Stomach (tissue), 9 donors: ENCODE data around the gene EPO. TPM values are rescaled to one million over a fixed set of nuclear protein-coding genes. Genes with fewer than 3 reads are reported as not detected.

Experiments
- DNase-seq, 2 donors: peaks; one replicate each; pipeline versions ENCODE4 v3.0.0 to v3.0.0-alpha.2; 2013 to 2019
- H3K27ac ChIP-seq, 5 donors: fragments of 200-600 bp in 4 of 5; sonication (generic) in 4 of 5; one replicate each; pipeline ENCODE4 v1.5.1; 2013 to 2019; ENCODE audit warnings: mild to moderate bottlenecking in 1 of 5, moderate library complexity in 1 of 5
- H3K27me3 ChIP-seq, 3 donors: fragments of 200-600 bp; sonication (generic); one replicate each; pipeline ENCODE4 v1.5.1; 2017 to 2019; ENCODE audit warnings: mixed run types in 1 of 3
- H3K36me3 ChIP-seq, 4 donors: fragments of 200-600 bp; sonication (generic); 1 replicate in 3 of 4; 2 replicates in 1 of 4; pipeline ENCODE4 v1.5.1; 2016 to 2019
- H3K4me1 ChIP-seq, 4 donors: fragments of 200-600 bp; sonication (generic); one replicate each; pipeline ENCODE4 v1.5.1; 2016 to 2019
- H3K4me3 ChIP-seq, 4 donors: fragments of 200-600 bp; sonication (generic) in 3 of 4; one replicate each; pipeline ENCODE4 v1.5.1; 2016 to 2019; ENCODE audit warnings: mild to moderate bottlenecking in 1 of 4
- H3K9me3 ChIP-seq, 4 donors: fragments of 200-600 bp; sonication (generic); one replicate each; pipeline ENCODE4 v1.5.1; 2016 to 2019
- EP300 ChIP-seq: sonication (generic); formaldehyde crosslinking; IDR thresholded peaks from one replicate; pipeline ENCODE4 v1.6.1; 2017; ENCODE audit warnings: antibody characterized with exemption
- POLR2A ChIP-seq, 4 donors: fragments of 450-650 bp; IDR thresholded peaks; one replicate each; pipeline ENCODE4 v1.6.1; 2016; ENCODE audit warnings: antibody characterized with exemption in 4 of 4, control low read depth in 2 of 4, mild to moderate bottlenecking in 1 of 4, moderate library complexity in 1 of 4
- POLR2AphosphoS5 ChIP-seq, 3 donors: sonication (generic); formaldehyde crosslinking; IDR thresholded peaks; one replicate each; pipeline ENCODE4 v1.6.1; 2016; ENCODE audit warnings: antibody characterized with exemption in 3 of 3
- WGBS, 5 donors: extraction: QIAGEN DNeasy Blood & Tissue Kit in 3 of 5; methylation state at CpG; one replicate each; pipeline versions ENCODE4 v1.1.5 to v1.1.7; 2013 to 2018; 5-methylcytosine and 5-hydroxymethylcytosine counted together
- intact Hi-C: fragments of 100-400 bp; cut with DNase I; formaldehyde crosslinking; loops from one replicate; pipeline ENCODE4 v1.15.1; 2023; ENCODE audit warnings: low total_unique reads
- polyA plus RNA-seq, 3 donors: library from polyadenylated mRNA; stranded (reverse); fragments of 200-250 nt; gene quantifications; one replicate each; pipeline ENCODE4 v1.2.3, GENCODE V29; 2013
- total RNA-seq, 5 donors: library from RNA; depleted of rRNA; stranded (reverse); fragments of >200 nt; gene quantifications; one replicate each; pipeline versions ENCODE4 v1.1.0 to v1.2.3, GENCODE V29; 2014 to 2016
- TF ChIP-seq, protein P1 (sequence below), 7 experiments: fragments of 450-650 bp in 4 of 7; fragments of 200-600 bp in 3 of 7; sonication (generic) in 3 of 7; IDR thresholded peaks; one replicate each; pipeline ENCODE4 v1.5.1; 2016 to 2019; ENCODE audit warnings: antibody characterized with exemption in 7 of 7, control low read depth in 2 of 7, mild to moderate bottlenecking in 1 of 7
- donor health status: healthy with polysubstance abuse.
- donor health status: Bipolar disorder and iron deficiency.
- donor health status: healthy.

Gene EPO
- total and polyA plus RNA-seq, 8 donors = not detected

DNA sequence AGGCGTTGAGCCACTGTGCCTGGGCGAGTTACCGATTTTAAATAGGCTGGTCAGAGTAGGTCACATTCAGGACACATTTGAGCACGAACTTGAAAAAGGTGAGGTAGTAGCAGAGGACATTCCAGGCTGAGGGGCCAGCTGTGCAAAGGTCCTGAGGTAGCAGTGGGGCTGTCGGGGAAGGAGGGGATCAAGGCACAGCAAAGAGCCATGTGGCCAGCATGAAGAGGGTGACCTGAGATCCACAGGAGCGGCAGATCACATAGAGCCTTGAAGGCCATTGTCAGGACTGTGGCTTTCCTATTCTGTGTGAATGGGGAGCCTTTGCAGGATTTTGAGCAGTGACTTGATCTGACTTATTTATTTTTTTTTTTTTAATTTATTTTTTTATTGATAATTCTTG, 19.7 kb downstream of the EPO start:
- DNase-seq = no peak
- TF ChIP-seq POLR2A (IDR thresholded peaks at IDR 0.05) = no peak
- no peak for TF ChIP-seq POLR2AphosphoS5 (IDR thresholded peaks at IDR 0.05)
- TF ChIP-seq, protein P1, sequence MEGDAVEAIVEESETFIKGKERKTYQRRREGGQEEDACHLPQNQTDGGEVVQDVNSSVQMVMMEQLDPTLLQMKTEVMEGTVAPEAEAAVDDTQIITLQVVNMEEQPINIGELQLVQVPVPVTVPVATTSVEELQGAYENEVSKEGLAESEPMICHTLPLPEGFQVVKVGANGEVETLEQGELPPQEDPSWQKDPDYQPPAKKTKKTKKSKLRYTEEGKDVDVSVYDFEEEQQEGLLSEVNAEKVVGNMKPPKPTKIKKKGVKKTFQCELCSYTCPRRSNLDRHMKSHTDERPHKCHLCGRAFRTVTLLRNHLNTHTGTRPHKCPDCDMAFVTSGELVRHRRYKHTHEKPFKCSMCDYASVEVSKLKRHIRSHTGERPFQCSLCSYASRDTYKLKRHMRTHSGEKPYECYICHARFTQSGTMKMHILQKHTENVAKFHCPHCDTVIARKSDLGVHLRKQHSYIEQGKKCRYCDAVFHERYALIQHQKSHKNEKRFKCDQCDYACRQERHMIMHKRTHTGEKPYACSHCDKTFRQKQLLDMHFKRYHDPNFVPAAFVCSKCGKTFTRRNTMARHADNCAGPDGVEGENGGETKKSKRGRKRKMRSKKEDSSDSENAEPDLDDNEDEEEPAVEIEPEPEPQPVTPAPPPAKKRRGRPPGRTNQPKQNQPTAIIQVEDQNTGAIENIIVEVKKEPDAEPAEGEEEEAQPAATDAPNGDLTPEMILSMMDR (IDR thresholded peaks at IDR 0.05) = no peak
- TF ChIP-seq EP300 = no peak
- Histone ChIP-seq H3K36me3 (no peaks in the 10 kb centered on the region), H3K27ac (no peak overlapping the region), H3K4me3 (no peak overlapping the region), H3K4me1 (no peaks in the 10 kb centered on the region), H3K9me3 (no peaks in the 10 kb centered on the region), H3K27me3 (peaks cover 0 to 8% (median 0%) of the 10 kb centered on the region in 3 donors)
- intact Hi-C loops = no loop called here
- WGBS, 5 donors = 89 to 94% (median 92%) methylated on average over 6 of the region's 6 CpGs; no CpG with 5 or more reads in 2 of the 5 donors

DNA sequence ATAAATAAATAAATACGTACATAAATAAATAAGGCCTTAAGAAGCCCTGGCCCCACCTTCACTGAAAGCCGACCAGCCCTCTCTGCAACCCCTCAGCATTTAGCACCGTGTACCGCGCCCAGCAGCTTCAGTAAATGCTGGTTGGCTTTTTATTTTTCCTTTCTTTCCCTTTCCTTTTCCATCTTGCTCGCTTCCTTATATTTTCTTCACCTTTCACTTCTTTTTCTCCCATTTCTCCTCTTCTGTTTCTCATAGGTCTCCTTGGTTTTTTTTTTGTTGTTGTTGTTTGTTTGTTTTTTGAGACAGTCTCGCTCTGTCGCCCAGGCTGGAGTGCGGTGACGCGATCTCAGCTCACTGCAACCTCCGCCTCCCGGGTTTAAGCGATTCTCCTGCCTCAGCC, 24.3 kb downstream of the EPO start:
- H3K36me3 ChIP-seq = no peaks in the 10 kb centered on the region
- no peak for DNase-seq
- TF ChIP-seq, protein P1 (IDR thresholded peaks at IDR 0.05) = no peak
- TF ChIP-seq POLR2A (IDR thresholded peaks at IDR 0.05) (no peak), EP300 (no peak), POLR2AphosphoS5 (IDR thresholded peaks at IDR 0.05) (no peak)
- 82 to 95% (median 89%) methylated on average over 14 of the region's 14 CpGs for WGBS, 5 donors
- H3K4me3 ChIP-seq = peak overlapping the region in 2 of 4 donors; percentile 39 to 44
- peaks cover 0 to 50% (median 0%) of the 10 kb centered on the region in 3 donors for H3K27me3 ChIP-seq
- no peaks in the 10 kb centered on the region for H3K9me3 ChIP-seq
- intact Hi-C loops = no loop called here
- H3K4me1 ChIP-seq = no peaks in the 10 kb centered on the region
- H3K27ac ChIP-seq = no peak overlapping the region

DNA sequence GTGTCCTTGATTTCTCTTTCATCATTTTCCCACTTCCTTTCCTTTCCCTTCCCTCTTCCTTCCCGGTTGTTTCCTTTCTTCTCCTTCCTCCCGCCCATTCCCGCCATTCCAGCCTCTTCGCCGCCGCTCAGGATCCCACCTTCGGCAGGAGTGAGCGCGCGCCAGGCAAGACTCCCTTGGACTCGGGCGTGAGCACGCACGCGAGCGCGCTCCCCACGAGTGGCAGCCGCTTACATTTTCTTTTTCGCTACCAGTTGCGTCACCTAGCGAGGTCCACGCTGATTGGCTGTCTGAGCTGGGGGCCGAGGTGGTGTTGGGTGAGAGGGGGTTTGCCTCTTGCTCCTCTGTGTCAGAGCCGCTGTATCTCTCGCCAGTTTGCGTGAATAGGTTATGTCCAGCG, 24.9 kb downstream of the EPO start:
- Histone ChIP-seq H3K36me3 (no peaks in the 10 kb centered on the region), H3K4me1 (no peaks in the 10 kb centered on the region), H3K27ac (no peak overlapping the region), H3K9me3 (no peaks in the 10 kb centered on the region), H3K4me3 (peak overlapping the region in 3 of 4 donors; percentile 31 to 44 (median 39)), H3K27me3 (peaks cover 0 to 56% (median 1%) of the 10 kb centered on the region in 3 donors)
- TF ChIP-seq POLR2AphosphoS5 (IDR thresholded peaks at IDR 0.05) (no peak), POLR2A (IDR thresholded peaks at IDR 0.05) (no peak), EP300 (no peak)
- TF ChIP-seq, protein P1 (IDR thresholded peaks at IDR 0.05) = no peak
- 6 to 39% (median 23%) methylated on average over 26 to 28 of the region's 28 CpGs for WGBS, 5 donors
- peak; percentile 25 to 88 for DNase-seq
- intact Hi-C loops = no loop called here

DNA sequence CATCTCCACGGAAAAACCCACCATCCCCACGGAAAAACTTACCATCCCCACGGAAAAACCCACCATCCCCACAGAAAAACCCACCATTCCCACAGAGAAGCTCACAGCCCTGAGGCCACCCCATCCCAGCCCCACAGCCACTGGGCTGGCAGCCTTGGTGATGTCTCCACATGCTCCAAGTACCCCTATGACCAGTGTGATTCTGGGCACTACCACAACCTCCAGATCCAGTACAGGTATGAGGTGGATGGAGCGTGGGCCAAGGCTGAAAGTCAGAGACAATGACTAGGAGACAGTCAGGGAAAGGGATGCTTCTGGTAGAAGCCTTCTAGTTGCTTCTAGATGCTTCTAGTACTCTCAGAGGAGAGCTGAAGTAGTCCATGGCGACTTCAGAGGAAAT, 32.7 kb downstream of the EPO start:
- no peak for DNase-seq
- no peak overlapping the region for H3K27ac ChIP-seq
- 75 to 86% (median 79%) methylated on average over 5 of the region's 5 CpGs for WGBS, 5 donors
- H3K27me3 ChIP-seq = peaks cover 0 to 44% (median 10%) of the 10 kb centered on the region in 3 donors
- no peak overlapping the region for H3K4me3 ChIP-seq
- TF ChIP-seq, protein P1 (IDR thresholded peaks at IDR 0.05) = no peak
- no peak for TF ChIP-seq EP300
- no peak for TF ChIP-seq POLR2A (IDR thresholded peaks at IDR 0.05)
- no peak for TF ChIP-seq POLR2AphosphoS5 (IDR thresholded peaks at IDR 0.05)
- intact Hi-C loops = no loop called here
- H3K9me3 ChIP-seq = no peaks in the 10 kb centered on the region
- H3K36me3 ChIP-seq = no peaks in the 10 kb centered on the region
- no peaks in the 10 kb centered on the region for H3K4me1 ChIP-seq
